Islet of Langerhans (tissue), 1 donor: ENCODE results near the gene RHOT2.

Experiments
- FAIRE-seq: peaks from one replicate; lab custom pipeline; 2011; peaks lifted over from hg19 to GRCh38; lab: Jason Lieb, UNC

Gene RHOT2

DNA sequence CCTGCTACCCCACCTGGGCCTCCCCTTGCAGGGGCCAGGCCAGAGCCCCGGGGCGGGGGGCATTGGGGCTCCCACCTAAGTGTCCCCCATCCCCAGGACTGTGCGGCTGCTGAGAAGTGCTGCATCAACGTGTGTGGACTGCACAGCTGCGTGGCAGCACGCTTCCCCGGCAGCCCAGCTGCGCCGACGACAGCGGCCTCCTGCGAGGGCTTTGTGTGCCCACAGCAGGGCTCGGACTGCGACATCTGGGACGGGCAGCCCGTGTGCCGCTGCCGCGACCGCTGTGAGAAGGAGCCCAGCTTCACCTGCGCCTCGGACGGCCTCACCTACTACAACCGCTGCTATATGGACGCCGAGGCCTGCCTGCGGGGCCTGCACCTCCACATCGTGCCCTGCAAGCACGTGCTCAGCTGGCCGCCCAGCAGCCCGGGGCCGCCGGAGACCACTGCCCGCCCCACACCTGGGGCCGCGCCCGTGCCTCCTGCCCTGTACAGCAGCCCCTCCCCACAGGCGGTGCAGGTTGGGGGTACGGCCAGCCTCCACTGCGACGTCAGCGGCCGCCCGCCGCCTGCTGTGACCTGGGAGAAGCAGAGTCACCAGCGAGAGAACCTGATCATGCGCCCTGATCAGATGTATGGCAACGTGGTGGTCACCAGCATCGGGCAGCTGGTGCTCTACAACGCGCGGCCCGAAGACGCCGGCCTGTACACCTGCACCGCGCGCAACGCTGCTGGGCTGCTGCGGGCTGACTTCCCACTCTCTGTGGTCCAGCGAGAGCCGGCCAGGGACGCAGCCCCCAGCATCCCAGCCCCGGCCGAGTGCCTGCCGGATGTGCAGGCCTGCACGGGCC lies 35.2 kb upstream of the RHOT2 start:
- no peak for FAIRE-seq

GRCh38 chr16:633336-634050 lies 34.4 kb upstream of the RHOT2 start:
- no peak for FAIRE-seq

DNA sequence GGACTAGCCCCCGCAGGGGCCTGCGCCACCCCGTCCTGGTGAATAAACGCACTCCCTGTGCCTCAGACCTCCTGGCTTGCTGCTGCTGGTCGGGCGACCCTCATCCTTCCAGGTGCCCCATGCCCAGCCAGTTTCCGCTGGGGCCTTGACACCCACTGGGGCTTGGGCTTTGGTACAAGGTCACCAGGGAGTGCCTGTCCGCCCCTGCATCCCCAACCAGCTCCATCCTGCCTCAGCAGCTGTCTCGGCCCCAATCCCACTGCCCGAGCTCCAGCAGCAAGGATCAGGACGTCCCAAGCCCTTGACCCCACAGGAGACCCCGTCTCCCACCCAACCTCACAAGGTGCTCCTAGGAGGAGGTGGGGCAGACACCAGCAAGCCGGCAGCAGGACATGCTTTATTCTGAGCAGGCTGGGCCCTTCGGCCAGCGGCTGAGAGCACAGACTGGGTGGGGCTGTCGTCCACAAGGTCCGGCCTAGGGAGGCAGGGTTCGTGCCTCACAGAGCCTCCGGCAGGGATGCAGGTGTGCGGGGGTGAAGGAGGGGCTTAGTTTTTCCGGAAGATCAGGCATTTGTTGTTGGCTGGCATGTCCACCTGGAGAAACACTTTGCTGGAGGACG lies 33.8 kb upstream of the RHOT2 start:
- no peak for FAIRE-seq

DNA sequence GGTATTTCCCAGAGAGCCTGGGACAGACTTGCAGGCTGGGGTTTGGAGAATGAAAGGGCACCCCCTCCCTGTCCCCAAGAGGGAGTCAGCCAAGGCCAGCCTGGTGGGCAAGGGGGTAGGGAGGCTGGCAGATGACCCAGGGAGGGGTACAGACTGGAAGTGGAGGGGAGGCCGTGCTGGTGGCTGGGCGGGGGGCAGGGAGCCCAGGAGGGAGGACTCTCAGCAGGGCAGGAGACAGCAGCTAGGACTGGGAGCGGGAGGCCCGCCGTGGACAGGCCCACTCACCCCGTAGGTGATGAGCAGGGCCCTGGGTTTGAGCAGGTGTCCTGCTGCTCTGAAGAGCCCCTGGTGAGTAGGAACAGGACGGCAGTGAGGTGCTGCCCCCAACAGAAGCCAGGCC lies 32.9 kb upstream of the RHOT2 start:
- no peak for FAIRE-seq

DNA sequence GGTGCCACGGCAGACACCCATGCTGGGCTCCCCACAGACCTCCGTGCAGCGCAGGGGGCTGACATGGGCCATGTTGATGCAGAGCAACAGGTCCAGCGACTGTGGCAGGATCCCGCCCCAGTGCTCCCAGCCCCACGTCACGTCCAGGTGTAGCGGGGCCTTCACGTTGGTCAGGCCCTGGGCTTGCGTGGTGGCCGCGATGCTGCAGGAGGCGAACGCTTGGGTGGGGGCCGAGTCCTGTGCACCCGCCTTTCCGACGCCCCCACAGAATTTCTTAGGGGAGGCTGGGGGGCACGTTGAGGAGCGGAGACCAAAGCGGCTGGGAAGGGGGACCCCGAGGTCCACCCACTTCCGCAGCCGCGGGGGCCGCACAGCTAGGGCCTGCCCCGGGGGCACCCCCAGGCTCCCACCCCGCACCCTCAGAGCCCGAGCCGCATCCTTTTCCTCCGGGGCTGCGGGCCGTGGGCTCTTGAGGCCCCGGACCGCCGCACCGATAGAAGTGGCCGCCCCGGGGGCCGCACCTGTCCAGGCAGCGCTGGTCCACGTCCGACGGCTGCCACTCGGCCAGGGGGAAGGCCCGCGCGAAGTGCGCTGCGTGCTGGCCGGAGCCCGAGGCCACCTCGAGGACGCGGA lies 32.2 kb upstream of the RHOT2 start:
- FAIRE-seq = no peak

GRCh38 chr16:636206-637080 lies 31.5 kb upstream of the RHOT2 start, which contains the start of gene METTL26:
Gene METTL26 (minus strand): TSS chr16:636305. CDS start chr16:636290, 15 bp downstream.
- FAIRE-seq = peak; percentile 71

DNA sequence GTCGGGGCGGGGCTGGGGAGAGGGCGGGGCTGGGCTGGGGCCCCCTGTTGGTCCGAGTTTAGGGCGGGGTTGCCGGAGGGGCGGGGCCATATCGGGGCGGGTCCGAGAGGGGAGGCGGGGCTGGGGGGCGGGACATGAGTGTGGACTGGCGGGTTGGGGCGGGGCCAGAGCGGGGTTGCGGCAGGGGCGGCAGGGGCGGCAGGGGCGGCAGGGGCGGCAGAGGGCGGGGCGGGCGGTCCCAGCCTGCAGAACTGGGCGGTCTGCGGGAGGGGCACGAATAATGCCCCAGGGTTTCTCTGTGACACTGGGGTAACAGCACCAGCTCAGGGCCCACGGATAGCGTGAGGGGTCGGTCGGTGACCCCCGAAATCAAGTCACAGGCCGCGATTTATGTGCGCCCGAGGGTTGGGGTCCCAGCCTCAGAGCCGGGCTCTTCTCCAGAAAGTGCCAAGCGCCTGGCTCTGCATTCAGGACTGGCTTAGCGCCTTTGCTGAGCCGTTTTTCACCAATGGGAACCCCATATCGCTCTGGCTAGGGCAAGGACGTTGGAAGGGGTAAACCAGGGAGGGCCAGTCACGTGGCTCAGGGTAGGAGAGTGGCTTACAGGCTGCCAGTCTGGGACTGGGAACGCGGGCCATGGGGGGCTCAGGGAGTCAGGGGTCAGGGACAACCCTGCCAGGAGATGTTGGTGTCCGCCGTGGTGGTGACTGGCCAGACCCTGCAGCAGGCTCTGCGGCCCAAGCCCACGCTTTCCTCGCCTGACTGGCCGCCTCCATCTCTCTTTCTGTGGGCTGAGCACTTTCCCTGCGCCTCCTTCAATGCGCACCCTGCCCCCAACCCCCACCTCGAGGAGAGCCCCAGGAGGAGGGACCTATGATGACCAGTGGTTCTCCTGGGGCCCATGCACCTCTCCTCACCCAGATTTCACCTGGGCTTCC lies 30.6 kb upstream of the RHOT2 start:
- FAIRE-seq = no peak

DNA sequence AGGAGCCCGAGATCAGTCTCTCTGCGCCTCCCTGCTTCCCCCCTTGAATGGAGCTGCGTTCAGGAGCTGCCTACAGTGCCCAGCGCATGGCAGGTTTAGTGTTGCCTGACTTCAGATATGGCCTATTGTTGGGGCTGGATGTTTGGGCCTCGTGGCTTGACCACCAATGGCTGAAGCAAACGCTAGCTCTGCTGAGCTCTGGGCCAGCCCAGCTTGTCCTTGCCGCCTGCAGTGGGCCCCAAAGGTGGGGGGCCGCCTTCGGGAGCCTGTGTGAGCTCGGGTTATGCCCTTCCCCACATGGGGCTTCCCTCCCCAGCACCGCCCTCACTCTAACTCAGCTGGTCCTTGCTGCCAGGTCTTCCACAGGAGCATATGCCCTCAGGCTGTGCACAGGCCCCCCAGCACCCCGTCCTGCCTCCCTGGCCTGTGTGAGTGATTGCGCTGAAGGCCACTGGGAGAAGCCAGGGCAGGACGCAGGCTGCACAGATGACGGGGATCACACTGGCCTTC lies 29.8 kb upstream of the RHOT2 start:
- FAIRE-seq = no peak

- no peak for FAIRE-seq
Measured at GRCh38 chr16:638836-639235, 29.1 kb upstream of the RHOT2 start.

DNA sequence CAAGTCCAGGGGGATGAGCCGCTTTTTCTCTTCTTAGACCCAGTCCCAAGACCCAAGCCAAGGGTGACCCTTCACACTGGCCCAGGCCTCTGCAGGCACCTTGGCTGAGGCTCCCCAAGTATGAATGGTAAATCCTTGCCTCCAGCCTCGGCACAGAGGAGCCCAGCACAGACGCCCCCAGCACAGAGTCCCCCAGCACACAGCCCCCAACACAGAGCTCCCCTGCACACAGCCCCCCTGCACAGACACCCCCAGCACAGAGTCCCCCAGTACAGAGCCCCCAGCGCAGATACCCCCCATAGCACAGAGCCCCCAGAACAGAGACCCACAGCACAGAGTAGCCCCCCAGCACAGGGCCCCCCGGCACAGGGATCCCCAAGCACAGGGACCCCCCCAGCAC lies 27.3 kb upstream of the RHOT2 start:
- FAIRE-seq = no peak

- no peak for FAIRE-seq
Measured at GRCh38 chr16:641326-642188, 26.4 kb upstream of the RHOT2 start, which contains the start of gene MCRIP2. Gene MCRIP2 (plus strand): TSS chr16:641828. CDS start chr16:641992, 164 bp downstream.

GRCh38 chr16:642189-643049 lies 25.5 kb upstream of the RHOT2 start:
- no peak for FAIRE-seq

DNA sequence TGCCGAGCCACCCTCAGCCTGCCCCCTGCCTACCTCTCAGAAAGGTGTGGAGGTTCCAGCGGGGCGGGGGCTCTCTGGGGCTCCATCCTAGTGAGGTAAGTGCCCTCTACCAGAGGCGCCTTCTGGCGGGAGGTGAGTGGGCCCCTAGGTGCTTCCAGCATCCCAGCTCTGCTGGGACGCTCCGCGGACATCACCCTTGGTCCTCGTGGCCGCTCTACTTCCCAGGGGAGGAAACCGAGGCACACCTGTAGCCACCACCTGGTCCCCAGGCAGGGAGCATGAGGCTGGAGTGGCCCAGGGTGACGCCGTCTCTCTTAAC lies 24.9 kb upstream of the RHOT2 start:
- no peak for FAIRE-seq

DNA sequence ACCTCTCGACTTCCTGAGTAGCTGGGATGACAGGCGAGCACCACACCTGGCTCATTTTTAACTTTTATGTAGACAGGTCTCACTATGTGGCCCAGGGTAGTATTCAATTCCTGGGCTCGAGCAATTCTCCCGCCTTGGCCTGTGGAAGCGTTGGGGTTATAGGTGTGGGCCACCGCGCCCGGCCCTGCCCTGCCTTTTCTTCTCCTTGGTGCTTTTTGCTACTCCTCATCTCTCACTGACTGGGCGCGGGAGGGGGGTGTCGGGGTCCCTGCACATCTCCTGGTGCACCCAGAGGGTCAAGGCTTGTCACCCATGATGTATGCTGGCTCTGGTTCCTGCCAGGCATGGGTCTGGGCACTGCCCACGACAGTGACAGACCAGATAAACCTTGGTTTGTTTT lies 23.4 kb upstream of the RHOT2 start:
- FAIRE-seq = no peak

DNA sequence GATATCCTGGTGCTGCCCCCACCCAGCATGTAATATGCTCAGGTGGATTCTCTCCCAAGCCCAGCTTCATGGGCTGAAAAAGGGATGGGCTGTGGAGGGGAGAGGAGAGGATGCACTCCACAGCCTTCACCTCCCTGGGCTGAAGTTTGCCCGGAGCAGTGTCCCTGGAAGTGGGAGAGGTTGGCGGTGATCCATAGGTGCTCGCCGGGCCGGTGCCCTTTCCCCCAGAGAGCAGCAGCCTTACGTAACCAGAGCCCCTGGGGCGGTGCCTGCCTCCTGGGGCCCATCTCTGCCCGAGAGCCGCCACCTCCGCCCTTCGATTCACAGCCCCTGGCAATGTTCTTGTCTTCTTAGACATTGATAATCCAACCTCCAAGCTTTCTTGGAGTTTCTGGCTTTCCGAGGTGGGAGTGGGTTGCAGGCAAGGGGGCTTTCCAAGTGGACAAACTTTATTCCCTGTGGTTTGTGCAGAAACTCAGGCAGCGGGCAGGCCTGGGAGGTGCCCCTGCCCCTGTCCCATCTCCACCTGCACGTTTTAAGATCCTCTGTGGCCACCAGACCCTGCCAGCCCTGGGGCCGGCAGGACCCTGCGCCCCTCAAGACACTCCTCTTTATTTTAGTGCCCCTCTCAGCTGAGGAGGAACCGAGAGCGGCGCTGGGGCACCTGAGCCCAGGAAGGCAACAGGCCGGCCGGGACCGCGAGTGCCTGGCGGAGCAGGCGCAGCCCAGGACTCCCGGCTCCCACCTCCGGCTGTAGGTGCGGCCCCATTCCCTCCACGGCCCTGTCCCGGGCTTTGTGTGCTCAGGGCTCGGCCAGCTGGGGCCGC lies 21.9 kb upstream of the RHOT2 start:
- FAIRE-seq = no peak

- no peak for FAIRE-seq
Measured at GRCh38 chr16:646679-647172, 21.2 kb upstream of the RHOT2 start.

GRCh38 chr16:647173-647902 lies 20.6 kb upstream of the RHOT2 start:
- FAIRE-seq = no peak
